Uterus (tissue), 4 donors: ENCODE data around the gene CNTFR. TPM values are rescaled to one million over a fixed set of nuclear protein-coding genes. Genes with fewer than 3 reads are reported as not detected.

Experiments used
- DNase-seq, 2 donors: peaks; one replicate each; pipeline ENCODE4 v3.0.0-alpha.2; 2019 to 2020
- H3K27ac ChIP-seq, 2 donors: fragments of 200-600 bp; sonication (generic); 1 replicate in 1 of 2; 2 replicates in 1 of 2; pipeline ENCODE4 v1.5.1; 2016 to 2018
- H3K27me3 ChIP-seq, 2 donors: fragments of 200-600 bp; sonication (generic); one replicate each; pipeline ENCODE4 v1.5.1; 2018 to 2019; ENCODE audit warnings: control low read depth in 1 of 2
- H3K36me3 ChIP-seq, 2 donors: fragments of 200-600 bp; sonication (generic); one replicate each; pipeline ENCODE4 v1.5.1; 2019; ENCODE audit warnings: control low read depth in 1 of 2
- H3K4me1 ChIP-seq, 2 donors: fragments of 200-600 bp; sonication (generic); one replicate each; pipeline ENCODE4 v1.5.1; 2018 to 2019; ENCODE audit warnings: control low read depth in 1 of 2
- H3K4me3 ChIP-seq, 2 donors: fragments of 200-600 bp; sonication (generic); 1 replicate in 1 of 2; 2 replicates in 1 of 2; pipeline ENCODE4 v1.5.1; 2018 to 2019; ENCODE audit warnings: mild to moderate bottlenecking in 1 of 2
- H3K9me3 ChIP-seq, 2 donors: fragments of 200-600 bp; sonication (generic); one replicate each; pipeline ENCODE4 v1.5.1; 2019; ENCODE audit warnings: control low read depth in 1 of 2
- POLR2A ChIP-seq, 2 donors: fragments of 450-650 bp; IDR thresholded peaks; one replicate each; pipeline ENCODE4 v1.6.1; 2016; ENCODE audit warnings: antibody characterized with exemption in 2 of 2, mild to moderate bottlenecking in 1 of 2, moderate library complexity in 1 of 2
- intact Hi-C: fragments of 100-400 bp; cut with DNase I; formaldehyde crosslinking; loops from one replicate; pipeline ENCODE4 v1.15.1; 2023; ENCODE audit warnings: low total_unique reads
- total RNA-seq, 4 donors: library from RNA; depleted of rRNA in 3 of 4; stranded (reverse); fragments of >200 nt in 3 of 4; gene quantifications; one replicate each; pipeline versions ENCODE4 v1.1.0 to v1.2.4, GENCODE V29; 2014 to 2023
- TF ChIP-seq, protein P1 (sequence below), 4 experiments: fragments of 200-600 bp in 2 of 4; fragments of 450-650 bp in 2 of 4; sonication (generic) in 2 of 4; IDR thresholded peaks; one replicate each; pipeline ENCODE4 v1.5.1; 2016 to 2019; ENCODE audit warnings: antibody characterized with exemption in 4 of 4, mild to moderate bottlenecking in 2 of 4, moderate library complexity in 1 of 4
- donor health status: DM: yes; HTN: yes; CAD: no.

Gene CNTFR
- total RNA-seq, 4 donors from 2014 or later, result 0.59 to 14.7 (median 6.6) TPM; not detected in 1

DNA sequence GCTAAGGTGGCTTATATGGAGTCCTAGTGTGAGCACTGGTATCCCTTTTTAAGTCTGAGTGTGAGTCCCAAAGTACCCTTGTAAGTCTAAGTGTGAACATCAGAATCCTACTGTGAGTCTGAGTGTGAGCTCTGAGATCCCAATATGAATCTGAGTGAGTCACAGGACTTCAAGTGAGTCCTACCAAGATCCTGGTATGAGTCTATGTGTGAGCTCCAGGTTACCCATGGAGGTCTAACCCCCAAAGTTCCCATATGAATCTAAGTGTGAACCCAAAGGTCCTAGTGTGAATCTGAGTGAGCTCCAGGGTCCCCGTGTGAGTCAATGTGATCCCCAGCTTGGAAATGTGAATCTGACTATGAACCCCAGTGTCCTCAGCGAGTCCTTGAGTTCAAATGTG lies 2.3 kb downstream of the CNTFR start:
- no peak for DNase-seq
- Histone ChIP-seq H3K4me3 (no peak overlapping the region), H3K9me3 (no peaks in the 10 kb centered on the region), H3K27ac (no peak overlapping the region), H3K4me1 (peaks cover 0 to 28% of the 10 kb centered on the region in 2 donors), H3K27me3 (peaks cover 7 to 8% of the 10 kb centered on the region in 2 donors), H3K36me3 (no peaks in the 10 kb centered on the region)
- TF ChIP-seq, protein P1, sequence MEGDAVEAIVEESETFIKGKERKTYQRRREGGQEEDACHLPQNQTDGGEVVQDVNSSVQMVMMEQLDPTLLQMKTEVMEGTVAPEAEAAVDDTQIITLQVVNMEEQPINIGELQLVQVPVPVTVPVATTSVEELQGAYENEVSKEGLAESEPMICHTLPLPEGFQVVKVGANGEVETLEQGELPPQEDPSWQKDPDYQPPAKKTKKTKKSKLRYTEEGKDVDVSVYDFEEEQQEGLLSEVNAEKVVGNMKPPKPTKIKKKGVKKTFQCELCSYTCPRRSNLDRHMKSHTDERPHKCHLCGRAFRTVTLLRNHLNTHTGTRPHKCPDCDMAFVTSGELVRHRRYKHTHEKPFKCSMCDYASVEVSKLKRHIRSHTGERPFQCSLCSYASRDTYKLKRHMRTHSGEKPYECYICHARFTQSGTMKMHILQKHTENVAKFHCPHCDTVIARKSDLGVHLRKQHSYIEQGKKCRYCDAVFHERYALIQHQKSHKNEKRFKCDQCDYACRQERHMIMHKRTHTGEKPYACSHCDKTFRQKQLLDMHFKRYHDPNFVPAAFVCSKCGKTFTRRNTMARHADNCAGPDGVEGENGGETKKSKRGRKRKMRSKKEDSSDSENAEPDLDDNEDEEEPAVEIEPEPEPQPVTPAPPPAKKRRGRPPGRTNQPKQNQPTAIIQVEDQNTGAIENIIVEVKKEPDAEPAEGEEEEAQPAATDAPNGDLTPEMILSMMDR (IDR thresholded peaks at IDR 0.05), result no peak
- TF ChIP-seq POLR2A (IDR thresholded peaks at IDR 0.05), result no peak
- intact Hi-C loops, result no loop called here

DNA sequence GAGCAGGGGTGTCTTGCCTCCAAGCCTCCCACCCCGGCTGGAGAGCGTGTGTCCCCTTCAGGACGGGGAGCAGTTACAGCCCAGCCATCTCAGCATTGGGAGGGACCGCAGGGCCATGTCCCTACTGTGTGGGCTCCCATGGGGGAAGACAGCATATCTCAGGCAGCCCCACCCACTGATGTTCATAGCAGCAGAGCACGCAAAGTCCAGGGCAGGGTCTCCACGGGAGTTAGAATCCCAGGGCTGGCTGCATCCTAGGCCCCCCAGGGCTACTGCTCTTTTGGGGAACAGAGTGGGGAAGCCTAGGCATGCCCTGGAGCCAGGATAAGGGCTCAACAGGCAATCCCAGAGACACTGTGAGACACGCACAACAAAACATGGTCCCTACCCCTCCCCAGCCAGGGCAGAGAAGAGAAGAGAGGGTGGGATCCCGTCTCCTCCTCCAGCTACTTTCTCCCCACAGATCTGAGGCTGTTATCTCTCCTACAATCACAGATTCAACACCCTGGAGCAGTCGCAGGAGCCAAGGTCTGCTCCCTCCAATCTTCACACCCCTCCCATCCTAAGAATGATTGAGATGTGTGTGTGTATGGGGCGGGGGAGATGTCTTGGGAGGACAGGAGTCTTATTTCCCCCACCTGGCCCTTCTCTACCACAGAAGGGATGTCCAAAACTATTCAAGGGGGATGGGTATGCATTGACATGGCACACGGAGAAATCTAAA lies 3.4 kb downstream of the CNTFR start:
- Histone ChIP-seq H3K27ac (no peak overlapping the region), H3K9me3 (no peaks in the 10 kb centered on the region), H3K36me3 (no peaks in the 10 kb centered on the region), H3K4me3 (no peak overlapping the region), H3K4me1 (peaks cover 0 to 23% of the 10 kb centered on the region in 2 donors), H3K27me3 (peaks cover 7 to 8% of the 10 kb centered on the region in 2 donors)
- intact Hi-C loops, result no loop called here
- DNase-seq, result no peak
- TF ChIP-seq, protein P1 (IDR thresholded peaks at IDR 0.05), result no peak
- no peak for TF ChIP-seq POLR2A (IDR thresholded peaks at IDR 0.05)

DNA sequence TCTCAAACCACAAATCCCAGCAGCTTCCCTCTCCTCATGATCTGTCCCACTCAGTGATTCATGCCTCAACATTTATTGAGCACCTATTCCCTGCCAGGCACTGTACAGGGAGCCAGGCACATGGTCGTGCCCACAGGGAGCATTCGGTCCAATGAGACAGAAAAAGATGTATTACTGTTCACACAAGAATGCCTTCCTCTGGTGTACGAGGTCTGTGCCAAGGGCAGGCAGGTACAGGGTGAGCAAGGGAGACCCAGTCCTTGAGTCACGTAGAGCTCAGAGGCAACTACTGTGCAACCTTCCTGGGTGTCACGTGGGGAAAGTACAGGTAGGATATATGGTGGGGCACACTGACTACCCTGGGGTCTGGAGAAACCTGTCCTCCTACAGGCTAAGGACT lies 4.6 kb downstream of the CNTFR start:
- peaks cover 7 to 8% of the 10 kb centered on the region in 2 donors for H3K27me3 ChIP-seq
- peaks cover 0 to 12% of the 10 kb centered on the region in 2 donors for H3K4me1 ChIP-seq
- intact Hi-C loops, result no loop called here
- TF ChIP-seq, protein P1 (IDR thresholded peaks at IDR 0.05), result no peak
- no peak overlapping the region for H3K27ac ChIP-seq
- no peak for DNase-seq
- no peaks in the 10 kb centered on the region for H3K36me3 ChIP-seq
- H3K4me3 ChIP-seq, result no peak overlapping the region
- H3K9me3 ChIP-seq, result no peaks in the 10 kb centered on the region

DNA sequence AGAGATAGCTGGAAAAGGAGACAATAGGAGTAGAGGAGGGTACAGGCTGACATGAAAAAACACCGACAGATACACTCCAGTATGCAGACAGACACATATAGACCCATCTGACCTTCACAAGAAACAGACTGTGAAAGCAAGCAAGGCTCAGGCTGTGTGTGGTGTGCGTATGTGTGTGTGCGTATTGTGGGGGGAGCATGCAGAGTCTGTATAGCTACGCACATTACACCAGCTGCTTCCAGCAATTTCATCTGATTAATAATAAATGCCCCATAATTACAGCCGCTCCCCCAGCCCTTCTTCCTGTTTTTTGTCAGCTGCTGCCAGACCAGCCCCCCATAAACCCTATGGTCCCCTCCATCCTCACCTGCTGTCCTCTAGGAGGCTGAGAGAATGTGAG lies 6.7 kb downstream of the CNTFR start:
- no peak overlapping the region for H3K27ac ChIP-seq
- H3K4me1 ChIP-seq, result peaks cover 0 to 6% of the 10 kb centered on the region in 2 donors
- TF ChIP-seq, protein P1 (IDR thresholded peaks at IDR 0.05), result no peak
- no peak for TF ChIP-seq POLR2A (IDR thresholded peaks at IDR 0.05)
- H3K4me3 ChIP-seq, result no peak overlapping the region
- intact Hi-C loops, result no loop called here
- no peaks in the 10 kb centered on the region for H3K27me3 ChIP-seq
- H3K9me3 ChIP-seq, result no peaks in the 10 kb centered on the region
- no peak for DNase-seq
- no peaks in the 10 kb centered on the region for H3K36me3 ChIP-seq

DNA sequence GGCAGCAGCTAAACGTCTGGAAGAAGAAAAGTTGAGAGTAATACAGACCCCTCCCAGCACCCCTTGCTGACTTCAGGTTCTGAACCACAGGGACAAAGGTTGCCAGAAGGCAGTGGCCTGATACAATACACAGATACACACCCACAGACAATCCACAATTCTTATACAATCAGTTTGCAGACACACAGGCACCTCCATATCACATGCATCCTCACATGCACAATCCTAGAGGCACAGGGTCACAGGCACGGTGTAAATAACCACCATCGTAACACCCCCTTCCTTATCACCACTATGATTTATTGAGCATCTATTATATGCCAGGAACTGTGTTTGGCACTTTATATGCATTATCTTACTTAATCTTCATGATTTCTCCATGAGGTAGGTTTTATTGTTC lies 8.2 kb downstream of the CNTFR start:
- TF ChIP-seq POLR2A (IDR thresholded peaks at IDR 0.05), result no peak
- TF ChIP-seq, protein P1 (IDR thresholded peaks at IDR 0.05), result no peak
- H3K4me1 ChIP-seq, result peaks cover 0 to 9% of the 10 kb centered on the region in 2 donors
- no peaks in the 10 kb centered on the region for H3K27me3 ChIP-seq
- intact Hi-C loops, result no loop called here
- H3K9me3 ChIP-seq, result no peaks in the 10 kb centered on the region
- no peak overlapping the region for H3K27ac ChIP-seq
- no peaks in the 10 kb centered on the region for H3K36me3 ChIP-seq
- no peak for DNase-seq
- H3K4me3 ChIP-seq, result no peak overlapping the region
